ENCODE measurements around the gene ASIC4.

Gene ASIC4, protein sequence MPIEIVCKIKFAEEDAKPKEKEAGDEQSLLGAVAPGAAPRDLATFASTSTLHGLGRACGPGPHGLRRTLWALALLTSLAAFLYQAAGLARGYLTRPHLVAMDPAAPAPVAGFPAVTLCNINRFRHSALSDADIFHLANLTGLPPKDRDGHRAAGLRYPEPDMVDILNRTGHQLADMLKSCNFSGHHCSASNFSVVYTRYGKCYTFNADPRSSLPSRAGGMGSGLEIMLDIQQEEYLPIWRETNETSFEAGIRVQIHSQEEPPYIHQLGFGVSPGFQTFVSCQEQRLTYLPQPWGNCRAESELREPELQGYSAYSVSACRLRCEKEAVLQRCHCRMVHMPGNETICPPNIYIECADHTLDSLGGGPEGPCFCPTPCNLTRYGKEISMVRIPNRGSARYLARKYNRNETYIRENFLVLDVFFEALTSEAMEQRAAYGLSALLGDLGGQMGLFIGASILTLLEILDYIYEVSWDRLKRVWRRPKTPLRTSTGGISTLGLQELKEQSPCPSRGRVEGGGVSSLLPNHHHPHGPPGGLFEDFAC

DNA sequence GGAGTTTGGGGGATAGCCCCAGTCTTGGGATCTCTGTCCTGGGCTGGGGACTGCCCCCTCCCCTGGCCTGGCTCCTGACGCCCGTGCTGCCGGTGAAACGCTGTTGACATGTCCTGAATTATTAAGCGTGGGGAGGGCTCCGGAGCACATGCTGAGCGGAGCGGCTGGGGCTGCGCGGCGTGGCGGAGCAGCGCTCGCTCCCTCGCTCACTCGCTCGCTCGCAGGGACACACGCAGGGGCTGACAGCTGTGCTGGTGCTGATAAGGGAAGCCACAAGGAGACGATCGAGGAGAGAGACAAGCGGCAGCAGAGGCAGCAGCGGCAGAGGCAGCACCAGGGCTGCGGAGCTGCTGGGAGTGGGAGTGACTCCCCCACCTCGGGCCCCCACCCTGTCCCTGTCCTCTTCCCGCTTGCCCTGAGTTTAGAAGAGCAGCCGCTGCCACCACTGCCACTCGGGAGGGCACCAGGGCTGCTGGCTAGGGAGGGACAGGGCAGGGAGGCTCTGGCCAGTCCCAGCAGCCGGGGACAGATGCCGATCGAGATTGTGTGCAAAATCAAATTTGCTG lies at the start of gene ASIC4:
ASIC4 (plus strand) TSS at position 287 of the 566 bp plus-strand sequence; CDS start at position 530, 243 bp downstream.
- no peak for DNase-seq

DNA sequence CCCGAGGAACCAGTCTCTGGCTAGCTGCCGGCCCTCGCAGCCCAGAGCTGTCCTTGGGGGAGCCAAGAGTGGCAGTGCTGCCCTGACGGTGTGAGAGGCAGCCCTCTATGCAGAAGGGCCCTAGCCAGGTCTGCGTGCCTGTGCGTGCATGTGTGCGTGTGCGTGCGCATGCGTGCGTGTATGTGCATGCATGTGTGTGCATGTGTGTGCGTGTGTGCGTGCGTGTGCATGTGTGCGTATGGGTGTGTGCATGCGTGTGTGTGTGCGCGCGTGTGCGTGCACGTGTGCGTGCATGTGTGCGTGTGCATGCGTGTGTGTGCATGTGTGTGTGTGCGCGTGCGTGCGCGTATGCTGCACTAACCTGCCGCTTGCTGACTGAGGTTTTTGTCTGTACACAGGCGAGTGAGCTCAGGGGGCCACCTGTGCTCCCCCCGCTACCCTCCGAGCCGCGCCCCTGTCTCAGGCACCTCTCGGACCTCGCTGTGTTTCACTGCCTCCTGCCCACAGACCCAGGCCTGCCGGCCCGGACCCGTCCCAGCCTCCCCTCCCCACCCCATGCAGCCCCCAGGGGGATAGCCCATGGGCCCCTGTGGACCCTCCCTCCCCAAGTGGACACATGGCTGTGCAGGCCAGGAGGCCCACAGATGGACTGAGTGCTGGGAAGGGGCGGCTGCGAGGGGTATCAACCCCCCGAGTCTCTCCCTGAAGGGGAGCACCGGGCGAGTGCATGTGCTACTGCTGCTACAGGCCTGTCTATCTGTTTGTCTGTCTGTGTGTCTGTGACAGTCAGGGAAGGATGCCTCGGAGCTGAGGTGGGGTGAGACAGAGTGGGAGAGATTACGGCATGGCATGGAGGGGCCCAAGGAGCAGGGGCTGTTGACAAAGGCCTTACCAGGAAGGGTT lies 48.4 kb upstream of the ASIC4 start:
- no peak for DNase-seq

DNA sequence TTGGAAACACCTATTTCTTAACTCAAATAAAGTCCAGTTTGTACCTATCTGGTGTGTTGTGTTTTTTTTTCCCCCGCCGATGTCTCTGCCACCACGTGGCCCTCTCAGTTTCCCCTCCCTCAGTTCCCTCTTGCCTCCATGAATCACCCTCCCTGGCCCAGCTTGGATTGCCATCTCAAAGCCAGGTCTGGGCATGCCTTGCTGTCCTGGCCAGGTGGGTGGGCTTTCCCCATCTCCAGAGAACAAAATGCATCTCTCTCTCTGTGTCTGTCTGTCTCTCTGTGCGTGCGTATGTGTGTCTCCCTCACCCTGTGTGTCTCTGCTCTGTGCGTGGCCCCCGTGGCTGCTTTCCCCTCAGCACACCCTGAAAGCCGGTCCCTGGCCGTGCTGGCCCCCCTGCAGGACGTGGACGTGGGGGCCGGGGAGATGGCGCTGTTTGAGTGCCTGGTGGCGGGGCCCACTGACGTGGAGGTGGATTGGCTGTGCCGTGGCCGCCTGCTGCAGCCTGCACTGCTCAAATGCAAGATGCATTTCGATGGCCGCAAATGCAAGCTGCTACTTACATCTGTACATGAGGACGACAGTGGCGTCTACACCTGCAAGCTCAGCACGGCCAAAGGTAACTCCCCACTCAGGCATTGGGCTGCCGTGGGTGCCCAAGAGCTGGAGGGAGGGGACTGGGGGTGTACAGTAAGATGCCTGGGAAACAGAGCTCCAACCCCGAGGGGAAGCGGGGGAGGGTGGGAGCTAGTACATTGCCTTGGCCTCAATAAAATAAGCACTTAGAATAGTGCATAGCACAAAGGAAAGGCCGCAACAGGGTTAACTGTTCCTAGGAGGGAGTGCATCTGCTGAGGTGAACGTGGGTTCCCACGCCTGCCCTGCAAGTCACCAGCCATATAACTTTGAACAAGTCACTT lies 47.2 kb upstream of the ASIC4 start:
- DNase-seq: no peak

DNA sequence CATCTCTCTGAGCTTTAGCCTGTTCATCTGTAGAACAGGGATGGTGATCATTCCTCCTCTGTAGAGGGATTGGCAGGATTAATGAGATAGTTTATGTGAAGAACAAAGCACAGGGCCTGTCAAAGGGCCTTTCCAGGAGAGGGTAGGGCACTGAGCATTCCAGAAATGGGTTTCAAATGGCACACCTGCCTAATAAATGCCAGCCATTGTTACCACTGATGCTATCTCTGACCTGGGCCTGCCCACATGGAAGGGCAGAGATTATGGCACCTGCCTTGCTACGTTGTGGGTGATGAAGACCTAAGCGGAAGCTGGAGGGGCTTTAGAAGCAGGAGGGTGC lies 46.6 kb upstream of the ASIC4 start:
- no peak for DNase-seq

DNA sequence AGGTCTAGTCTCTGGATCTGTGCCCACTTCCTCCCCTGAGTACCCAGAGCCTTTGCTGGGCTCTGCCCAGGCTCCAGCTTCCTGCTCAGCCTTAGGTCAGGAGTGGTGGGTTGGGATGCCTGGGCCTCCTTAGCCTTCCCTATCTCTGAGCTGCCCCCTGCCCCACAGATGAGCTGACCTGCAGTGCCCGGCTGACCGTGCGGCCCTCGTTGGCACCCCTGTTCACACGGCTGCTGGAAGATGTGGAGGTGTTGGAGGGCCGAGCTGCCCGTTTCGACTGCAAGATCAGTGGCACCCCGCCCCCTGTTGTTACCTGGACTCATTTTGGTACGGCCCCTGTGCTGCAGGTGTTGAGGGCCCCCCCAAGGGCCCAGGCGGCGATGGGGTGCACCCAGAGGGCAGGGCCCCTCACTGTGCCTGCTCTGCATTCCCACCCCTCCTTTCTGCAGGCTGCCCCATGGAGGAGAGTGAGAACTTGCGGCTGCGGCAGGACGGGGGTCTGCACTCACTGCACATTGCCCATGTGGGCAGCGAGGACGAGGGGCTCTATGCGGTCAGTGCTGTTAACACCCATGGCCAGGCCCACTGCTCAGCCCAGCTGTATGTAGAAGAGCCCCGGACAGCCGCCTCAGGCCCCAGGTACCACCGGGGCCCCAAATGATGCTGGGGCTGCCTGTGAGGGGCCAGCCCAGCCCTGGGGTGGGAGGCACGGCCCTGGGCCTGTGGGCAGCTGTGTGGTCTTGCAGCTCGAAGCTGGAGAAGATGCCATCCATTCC lies 45.7 kb upstream of the ASIC4 start:
- no peak for DNase-seq

DNA sequence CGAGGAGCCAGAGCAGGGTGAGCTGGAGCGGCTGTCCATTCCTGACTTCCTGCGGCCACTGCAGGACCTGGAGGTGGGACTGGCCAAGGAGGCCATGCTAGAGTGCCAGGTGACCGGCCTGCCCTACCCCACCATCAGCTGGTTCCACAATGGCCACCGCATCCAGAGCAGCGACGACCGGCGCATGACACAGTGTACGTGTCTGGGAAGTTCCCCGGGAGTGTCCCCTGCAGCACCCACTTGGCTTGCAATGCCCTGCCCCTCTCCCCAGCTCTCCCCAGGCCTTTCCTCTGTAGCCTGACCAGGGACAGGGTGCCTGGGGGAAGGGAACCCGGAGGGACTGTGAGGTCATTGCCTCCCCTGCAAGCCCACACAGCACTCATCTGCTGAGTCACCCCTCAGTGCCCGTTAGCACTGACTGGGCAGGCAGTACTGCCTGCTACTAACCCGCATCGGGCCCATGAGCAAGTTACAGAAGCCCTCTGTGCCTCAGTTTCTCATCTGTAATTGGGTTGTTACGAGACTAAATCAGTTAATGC lies 45.0 kb upstream of the ASIC4 start:
- DNase-seq: no peak

DNA sequence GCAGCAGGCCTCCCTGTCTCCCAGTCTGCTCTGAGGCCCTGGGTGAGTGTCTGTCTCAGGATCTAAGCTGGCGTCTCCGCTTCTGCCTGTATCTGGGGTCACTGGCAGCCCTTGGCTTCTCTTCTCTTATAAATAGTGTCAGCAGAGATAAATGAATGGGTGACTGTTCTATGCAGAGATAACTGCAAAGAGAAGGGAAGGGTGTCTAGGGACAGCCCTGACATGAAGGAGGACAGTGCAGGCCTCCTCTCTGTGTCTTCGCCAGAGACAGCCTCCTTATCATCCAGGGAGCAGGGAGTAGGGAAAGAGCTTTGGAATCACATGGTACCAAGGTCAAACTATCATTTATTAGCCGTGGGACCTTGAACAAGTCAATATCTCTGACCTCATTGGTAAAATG lies 43.9 kb upstream of the ASIC4 start:
- DNase-seq: no peak

DNA sequence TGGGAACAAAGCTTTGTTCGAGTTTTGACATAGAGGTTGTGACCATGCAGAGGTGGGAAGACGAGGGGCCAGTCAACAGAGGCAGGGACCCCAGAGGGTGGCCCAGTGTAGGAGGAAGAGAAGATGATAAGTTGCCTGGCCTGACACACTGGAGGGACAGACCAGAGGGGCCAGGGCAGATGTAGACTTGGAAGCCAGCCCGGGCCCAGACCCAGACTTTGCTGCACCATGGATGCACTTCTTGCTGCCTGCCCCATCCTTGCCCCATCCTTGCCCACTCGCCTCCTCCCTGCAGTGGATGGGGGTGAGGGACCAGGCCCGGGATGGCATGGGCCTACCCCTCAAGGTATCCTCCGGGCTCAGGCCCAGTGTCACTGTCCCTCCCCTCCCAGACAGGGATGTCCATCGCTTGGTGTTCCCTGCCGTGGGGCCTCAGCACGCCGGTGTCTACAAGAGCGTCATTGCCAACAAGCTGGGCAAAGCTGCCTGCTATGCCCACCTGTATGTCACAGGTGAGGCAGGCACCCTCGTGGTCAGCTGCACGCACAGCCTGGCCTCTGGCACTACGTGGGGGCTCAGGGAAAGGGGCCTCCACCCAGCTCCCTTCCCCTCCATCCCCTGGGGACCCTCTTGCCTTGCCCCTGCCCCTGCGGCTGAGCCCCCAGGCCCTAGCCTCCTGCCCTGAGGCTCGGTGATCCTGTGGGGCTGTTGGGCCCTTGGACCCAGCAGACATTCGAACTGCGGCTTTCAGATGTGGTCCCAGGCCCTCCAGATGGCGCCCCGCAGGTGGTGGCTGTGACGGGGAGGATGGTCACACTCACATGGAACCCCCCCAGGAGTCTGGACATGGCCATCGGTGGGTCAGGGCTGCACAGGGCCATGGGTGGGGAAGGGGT lies 42.6 kb upstream of the ASIC4 start:
- DNase-seq: no peak

DNA sequence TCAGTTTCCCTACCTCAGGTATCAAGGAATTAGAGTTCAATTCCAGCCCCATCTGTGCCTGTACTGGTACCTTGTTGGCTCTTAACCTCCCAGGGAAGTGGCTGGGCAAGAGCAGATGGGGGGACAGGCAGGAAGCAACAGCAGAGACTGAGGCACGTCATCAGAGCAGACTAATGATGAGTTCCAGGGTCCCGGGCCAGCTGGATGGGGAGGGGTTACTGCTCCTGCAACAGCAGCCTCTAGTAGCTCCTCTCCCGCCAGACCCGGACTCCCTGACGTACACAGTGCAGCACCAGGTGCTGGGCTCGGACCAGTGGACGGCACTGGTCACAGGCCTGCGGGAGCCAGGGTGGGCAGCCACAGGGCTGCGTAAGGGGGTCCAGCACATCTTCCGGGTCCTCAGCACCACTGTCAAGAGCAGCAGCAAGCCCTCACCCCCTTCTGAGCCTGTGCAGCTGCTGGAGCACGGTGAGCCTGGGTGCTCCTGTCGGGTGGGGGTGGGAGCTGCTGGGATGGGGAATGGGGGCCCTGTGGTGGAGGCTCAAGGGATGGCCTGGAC lies 41.6 kb upstream of the ASIC4 start:
- no peak for DNase-seq

DNA sequence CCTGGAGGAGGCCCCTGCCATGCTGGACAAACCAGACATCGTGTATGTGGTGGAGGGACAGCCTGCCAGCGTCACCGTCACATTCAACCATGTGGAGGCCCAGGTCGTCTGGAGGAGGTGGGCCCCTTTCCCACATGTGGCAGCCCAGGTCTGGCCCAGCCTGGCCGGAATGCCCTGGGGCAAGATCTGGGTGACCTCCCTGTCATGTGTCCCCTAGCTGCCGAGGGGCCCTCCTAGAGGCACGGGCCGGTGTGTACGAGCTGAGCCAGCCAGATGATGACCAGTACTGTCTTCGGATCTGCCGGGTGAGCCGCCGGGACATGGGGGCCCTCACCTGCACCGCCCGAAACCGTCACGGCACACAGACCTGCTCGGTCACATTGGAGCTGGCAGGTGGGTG lies 40.8 kb upstream of the ASIC4 start:
- DNase-seq: no peak

DNA sequence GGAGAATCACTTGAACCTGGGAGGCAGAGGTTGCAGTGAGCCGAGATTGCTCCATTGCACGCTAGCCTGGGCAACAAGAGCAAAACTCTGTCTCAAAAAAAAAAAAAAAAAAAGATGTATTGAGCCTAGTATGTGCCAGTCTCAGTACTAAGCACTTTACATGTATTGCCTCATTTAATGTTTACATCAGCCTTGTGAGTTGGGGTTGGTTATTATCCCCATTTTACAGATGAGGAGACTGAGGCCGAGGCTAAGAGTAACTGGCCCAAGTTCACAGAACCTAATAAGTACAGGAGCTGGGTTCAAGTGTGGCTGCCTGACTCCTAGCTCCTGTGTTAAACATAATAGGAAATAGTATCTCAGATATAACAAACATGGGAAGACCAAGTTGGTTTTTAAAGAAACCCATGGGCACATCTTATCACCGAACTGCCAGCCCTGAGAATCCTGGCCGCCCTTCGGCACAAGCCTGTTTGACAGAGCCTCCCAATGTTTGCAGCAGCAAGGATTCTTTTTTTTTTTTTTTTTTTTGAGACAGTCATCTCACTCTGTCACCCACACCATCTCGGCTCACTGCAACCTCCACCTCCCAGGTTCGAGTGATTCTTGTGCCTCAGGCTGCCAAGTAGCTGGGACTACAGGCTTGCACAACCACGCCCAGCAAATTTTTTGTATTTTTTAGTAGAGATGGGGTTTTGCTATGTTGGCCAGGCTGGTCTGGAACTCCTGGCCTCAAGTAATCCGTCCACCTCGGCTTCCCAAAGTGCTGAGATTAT lies 39.8 kb upstream of the ASIC4 start:
- no peak for DNase-seq

DNA sequence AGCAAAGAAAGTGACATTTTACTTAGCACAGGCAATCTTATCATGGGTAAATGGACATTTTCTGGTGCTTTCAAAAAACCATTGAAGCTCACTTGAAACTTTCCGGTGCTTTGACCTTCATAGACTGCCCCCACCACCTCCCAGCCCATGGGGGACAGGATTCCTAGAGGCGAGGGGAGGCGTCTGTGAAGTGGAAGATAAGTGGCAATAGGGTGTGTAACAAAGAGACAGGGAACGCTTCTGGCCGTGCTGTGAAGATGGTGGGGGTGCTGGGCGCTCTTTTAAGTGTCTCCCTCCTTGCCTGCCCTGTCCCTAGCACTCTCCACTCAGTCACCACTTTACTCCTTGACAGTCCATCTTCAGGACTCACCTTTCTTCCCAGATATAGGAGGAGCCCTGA lies 39.0 kb upstream of the ASIC4 start:
- DNase-seq: no peak

DNA sequence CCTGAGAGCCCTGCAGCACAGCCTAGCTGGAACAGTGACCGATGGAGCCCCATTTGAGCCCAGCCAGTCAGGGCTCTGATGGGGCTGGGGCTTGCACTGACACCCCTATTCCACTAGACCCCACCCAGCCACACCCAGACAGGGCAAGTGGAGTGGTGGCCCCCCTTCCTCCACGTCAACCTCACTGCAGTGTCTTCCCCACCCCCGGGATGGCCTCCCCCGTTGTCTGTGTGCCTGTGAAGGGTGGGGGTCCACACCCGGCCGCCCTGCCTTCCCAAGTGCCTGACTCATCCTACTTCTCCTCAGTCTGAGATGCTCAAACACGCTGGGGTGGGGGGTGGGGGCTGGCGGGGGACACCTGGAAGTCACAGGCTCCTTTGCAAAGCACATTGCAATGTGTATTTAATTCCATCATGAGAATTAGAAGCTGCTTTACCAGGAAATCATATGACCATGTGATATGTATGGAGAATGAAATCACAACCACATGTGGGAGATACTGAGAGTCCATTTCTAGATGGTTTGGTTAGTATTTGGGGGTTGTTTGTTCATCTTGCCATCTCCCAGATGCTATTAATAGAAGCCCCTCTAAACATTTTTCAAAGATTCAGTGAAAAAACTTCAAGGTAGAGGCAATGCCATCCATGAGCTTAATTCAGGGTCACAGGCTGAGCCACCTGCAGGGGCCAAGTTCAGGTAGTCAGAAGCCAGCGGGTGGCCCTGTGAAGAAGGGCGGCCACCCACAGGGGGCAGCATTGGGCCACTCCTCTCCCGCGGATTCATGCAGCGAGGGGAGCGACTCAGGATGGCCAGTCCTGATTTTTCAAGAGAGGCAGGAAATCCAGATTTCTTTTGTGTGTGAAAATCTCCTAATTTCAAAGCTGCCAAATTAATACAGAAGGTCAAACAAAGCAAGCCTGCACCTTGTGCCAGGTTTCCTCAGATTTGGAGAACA lies 38.3 kb upstream of the ASIC4 start:
- peak; percentile 14 for DNase-seq

DNA sequence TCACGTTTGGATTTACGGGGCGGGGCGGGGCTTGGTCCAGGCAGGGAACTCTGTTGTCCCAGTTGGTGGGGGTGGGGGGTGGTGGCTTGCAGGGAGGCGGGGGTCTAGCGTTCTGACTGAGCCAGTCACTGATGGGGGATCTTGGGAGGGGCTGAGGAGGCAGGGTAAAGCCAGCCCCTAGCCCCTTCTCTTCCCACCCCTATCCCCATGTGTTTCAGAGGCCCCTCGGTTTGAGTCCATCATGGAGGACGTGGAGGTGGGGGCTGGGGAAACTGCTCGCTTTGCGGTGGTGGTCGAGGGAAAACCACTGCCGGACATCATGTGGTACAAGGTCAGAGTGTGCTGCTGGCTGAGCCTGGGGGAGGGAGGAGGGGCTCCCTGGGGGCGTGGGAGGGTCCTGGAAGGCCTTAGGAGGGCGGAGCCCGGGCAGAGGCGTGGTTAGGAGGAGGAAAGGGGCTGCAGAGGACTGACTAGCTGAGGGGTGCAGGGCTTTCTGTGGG lies 37.6 kb upstream of the ASIC4 start:
- DNase-seq: no peak

DNA sequence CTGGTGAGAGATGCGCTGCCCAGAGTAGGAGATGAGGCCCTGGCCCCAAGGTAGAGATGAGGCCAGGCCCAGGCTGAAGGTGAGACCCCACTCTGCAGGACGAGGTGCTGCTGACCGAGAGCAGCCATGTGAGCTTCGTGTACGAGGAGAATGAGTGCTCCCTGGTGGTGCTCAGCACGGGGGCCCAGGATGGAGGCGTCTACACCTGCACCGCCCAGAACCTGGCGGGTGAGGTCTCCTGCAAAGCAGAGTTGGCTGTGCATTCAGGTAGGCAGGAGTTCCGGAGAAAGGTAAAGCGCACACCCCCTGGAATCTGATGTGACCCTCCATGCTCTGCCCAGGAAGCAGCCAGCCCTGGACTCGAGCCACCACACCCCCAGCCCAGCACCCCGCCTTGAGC lies 37.1 kb upstream of the ASIC4 start:
- DNase-seq: no peak

DNA sequence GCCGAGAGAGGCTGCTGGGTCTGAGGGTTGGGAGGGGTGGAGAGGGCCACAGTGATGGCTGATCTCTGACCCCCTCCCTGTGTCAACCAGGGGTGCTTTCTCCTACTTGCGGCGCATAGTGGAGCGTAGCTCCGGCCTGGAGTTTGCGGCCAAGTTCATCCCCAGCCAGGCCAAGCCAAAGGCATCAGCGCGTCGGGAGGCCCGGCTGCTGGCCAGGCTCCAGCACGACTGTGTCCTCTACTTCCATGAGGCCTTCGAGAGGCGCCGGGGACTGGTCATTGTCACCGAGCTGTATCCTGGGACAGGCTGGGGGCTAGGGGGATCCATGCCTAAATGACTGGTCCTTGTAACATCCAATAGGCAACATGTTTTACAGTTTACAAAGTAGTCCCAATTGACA lies 36.5 kb upstream of the ASIC4 start:
- DNase-seq: no peak

DNA sequence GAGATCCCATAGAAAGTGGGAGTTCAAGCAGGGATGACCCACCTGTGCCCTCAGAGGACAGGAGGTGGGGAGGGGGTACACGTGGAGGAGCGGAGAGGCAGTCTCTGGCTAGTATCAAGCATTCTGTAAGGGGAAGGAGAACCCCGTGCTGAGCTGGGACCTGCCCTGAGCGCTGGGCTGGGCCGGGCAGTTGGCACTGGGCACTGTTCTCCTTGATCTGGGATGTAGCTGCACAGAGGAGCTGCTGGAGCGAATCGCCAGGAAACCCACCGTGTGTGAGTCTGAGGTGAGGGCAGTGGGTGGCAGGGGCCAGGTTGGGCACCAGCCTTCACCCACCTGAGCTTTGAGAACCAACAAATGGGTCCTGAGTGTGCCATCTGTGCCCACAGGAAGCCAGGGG lies 35.4 kb upstream of the ASIC4 start:
- DNase-seq: no peak

DNA sequence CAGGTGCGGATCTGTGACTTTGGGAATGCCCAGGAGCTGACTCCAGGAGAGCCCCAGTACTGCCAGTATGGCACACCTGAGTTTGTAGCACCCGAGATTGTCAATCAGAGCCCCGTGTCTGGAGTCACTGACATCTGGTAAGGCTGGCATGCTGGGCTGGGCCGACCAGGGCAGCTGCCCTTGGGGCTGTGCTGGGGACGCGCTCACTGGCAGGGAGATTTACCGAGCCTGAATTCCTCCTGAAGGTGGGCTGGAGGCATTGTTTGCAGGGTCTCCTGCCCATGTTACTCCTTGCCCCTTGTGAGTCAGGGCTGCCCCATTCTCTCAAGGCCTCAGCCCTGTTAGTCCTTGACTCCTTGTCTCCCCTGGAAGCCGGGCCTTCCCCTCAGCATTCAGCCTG lies 34.3 kb upstream of the ASIC4 start:
- no peak for DNase-seq
